NK-92 (cell line): ENCODE data around the gene ARHGAP44.
"Not testable (repeated sequence)": the region's sequence is repeated elsewhere in the genome, so short reads cannot be mapped to it uniquely, and the experiment has no call there.

Experiments used
- DNase-seq: peaks from one replicate; lab custom pipeline; 2025; ENCODE audit not compliant: unreplicated experiment; lab: John Stamatoyannopoulos, UW

Gene ARHGAP44

DNA sequence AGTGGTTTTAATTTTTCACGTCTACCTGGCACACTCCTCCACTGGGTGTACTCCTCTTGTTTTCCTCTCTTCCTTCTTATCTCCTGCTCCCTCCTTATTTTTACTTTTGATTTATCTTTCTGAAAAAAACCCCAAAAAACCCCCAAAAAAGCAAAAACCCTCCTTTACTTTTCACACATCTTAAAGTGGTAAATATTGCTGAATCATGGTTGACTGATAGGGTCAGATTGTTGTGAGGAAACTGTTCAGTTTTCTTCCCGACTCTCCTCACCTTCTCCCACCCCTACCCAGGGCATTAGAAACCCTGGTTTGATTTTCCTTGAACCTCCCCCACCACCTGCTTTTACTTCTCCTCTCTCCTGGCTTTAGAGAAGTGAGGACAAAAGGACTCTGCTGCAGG is 25.4 kb downstream of the ARHGAP44 start:
- DNase-seq, result no peak

DNA sequence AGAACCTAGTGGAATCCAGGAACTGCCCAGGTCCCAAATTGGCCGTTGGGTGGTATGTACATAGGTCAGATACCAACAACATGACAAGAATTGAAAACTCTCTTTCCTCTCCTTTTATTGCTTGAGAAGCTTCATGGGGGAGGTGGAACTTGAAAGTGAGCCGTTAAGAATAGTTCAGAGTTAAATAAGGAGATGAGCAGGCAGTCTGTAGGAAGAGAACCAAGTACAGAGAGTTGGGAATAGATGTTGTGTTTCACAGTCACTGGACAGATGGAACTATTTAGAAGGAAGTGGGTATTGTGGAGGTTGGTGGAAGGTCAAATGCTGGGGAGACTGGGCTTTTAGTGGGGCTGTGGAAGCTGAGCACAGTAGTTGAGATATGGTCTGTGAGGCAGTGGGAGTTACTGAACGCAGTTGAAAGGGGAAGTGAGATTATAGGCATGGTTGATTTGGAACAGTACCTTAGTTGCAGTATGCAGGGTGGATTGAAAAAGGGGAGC is 26.4 kb downstream of the ARHGAP44 start:
- DNase-seq, result no peak

DNA sequence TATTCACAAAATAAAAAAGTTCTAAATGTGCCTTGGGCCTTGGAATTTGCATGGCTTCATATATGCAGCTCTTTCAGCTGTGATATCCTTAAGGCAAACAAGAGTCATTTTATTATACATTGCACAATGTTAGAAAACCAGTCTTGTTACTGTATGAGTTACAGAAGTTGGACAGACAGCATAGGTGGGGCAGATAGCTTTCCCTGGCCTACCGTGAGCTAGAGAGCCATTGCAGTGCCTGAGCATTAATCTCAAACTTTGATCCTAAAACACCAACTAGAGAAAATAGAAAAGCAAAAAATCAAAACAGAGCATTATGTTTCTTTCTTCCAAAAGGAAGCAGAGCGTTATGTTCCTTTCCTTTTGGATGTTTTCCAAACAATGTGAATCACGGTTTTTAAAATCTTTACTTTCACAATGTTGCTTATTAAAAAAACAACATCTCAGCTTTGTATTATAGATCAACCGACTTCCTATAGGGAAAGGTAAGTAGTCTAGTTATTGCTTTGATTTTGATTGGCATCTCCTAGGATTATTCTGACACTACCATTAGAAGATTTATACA is 32.2 kb downstream of the ARHGAP44 start:
- DNase-seq, result no peak

DNA sequence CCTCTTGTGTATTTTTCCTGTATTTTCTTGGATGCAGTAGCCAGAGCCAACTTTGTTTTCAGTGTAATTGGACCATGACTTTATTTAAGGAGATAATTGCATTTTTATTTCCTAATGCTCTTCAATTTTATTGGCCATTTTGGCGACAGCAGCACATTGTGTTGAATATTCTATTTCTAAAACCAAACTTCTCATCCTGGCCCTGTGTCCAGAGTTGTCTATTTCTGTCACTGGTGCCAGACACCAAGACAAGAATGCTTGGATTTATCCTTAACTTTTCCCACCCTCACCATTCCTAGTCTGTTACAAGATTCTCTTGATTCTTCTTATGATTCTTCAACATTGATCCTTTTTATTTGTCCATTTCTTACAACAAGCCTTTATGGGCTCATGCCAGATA is 37.1 kb downstream of the ARHGAP44 start:
- no peak for DNase-seq

DNA sequence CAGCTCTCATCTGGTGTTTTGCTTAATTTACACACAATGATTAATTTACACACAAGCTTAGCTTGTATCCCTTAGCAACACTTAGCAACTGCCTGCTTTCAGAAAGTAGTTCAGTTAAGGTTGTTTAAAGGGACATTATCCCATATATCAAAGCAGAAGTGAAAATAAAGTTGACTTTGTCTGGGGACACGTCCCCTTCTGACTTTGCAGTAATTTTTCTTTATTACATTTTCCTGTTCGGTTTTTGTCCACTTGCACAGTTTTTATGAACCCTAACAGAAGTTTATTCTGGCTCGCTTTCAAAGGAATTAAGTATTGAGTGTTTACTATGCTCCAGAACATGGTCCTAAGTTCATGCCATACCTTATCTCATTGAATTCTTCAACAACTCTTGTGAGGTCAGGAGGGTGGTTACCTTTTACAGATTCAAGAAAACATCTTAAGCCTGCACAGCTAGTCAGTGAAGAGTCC is 41.5 kb downstream of the ARHGAP44 start:
- DNase-seq, result no peak

DNA sequence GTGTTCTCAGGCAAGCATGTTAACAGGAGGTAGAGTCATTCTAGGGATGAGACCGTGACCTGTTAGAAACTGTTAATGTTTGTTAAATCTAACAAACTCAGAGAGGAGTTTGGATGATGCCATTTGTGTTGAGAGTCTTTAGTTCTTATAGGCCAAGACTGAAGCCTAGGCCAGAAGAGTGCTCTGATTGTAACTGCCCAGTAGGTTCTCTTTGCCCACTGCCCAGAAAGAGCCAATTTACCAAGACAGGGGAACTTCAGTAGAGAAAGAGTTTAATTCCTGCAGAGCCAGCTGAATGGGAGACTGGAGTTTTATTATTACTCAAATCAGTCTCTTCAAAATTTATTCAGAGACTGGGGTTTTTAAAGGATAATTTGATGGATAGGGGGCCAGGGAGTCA is 42.5 kb downstream of the ARHGAP44 start:
- DNase-seq, result no peak

DNA sequence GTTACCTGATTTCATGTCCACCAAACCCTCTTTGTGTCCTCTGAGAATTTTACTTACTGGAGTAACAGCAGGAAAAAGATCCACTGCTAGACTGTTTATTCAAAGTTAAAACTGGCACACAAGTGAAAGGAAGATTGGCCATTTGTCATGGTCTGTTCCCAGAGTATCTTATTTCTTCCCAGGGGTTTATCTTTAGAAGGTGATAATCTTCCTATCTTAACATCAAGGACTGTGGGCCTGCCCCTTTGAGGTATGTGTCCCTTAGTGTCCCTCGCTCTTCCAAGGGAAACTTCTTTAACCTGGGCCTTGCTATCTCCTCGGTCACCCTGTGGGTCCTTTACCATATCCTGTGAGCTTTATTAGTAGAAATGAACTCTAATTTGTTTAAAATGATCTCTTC is 49.7 kb downstream of the ARHGAP44 start:
- no peak for DNase-seq

DNA sequence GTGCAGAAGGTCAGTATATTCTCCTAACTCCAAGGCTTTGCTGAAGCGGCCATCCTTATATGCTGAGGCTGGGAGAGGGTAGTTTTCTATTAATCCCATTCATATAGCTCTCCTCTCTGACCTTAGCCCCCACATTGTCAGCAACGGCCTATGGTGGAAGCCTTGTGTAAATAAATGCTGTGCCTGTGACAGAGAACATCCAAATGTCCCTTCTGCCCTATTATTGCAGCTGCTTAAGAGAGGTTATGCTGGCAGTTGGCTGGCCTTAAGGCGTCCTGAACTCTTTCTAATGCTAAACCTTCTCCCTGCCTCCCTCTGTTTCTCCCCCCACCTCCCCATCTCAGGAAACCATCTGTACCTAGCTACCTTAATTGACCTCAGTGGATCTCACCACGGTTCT is 53.6 kb downstream of the ARHGAP44 start:
- no peak for DNase-seq

DNA sequence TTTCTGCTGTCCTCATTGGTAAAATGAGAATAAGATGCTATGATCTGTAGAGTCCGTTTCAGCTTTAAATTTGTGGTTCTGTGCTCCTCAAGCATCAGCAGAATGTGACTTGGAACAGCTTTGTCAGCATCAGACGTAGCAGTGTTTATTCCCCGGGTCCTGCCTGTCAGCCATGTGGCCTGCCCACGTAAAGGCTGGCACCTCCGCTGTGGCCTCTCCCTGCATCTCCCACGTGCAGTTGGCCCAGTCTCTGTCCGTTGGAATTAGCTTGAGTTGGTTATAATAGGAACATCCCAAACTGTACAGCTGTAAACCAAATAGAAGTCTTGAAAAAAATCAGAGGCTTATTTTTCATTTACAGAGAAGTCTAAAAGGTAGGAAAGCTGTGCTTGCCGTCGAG is 61.7 kb downstream of the ARHGAP44 start:
- no peak for DNase-seq

DNA sequence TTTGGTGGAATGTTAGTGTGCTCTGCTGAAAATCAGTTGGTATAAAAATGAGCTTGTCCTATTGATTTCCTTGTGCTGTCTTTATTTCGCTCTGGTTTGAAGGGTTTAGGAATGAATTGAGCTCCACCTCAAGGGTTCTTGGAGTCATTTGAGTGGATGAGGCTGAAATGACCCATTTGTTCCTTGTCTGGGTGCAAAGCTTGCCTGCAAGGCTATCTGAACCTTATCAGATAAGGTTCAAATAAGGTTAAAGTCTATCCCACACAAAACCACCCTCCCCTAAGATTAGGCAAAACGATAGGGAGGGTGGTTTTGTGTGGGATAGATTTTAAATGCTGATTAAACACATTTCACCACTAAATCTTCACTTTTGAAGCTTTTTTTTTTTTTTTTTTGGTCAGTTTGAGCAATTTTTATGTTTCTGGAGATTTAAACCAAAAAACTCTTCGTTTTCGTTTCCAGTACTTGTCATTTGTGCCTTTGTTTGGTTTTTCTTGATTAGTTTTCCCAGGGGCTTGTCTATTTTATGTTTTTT is 62.7 kb downstream of the ARHGAP44 start:
- DNase-seq, result no peak

DNA sequence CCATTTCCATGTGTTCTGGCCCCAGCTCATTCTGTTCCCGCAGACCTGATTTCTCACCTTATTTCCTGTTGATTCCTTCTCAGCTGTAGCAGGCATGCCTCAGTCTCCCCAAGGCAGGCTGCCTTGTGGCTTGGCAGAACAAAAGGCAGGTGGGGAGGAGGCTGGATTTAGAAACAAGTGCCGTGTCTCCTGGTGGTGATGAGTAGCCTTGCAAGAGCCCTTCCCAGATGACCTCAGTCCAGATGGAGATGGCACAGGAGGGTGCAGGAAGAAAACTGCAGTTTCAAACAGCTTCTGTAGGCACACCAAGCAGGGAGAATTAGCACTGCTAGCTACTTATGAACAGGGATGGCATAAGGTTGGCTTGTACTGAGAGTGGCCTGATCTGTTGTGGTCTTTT is 64.6 kb downstream of the ARHGAP44 start:
- DNase-seq, result no peak

DNA sequence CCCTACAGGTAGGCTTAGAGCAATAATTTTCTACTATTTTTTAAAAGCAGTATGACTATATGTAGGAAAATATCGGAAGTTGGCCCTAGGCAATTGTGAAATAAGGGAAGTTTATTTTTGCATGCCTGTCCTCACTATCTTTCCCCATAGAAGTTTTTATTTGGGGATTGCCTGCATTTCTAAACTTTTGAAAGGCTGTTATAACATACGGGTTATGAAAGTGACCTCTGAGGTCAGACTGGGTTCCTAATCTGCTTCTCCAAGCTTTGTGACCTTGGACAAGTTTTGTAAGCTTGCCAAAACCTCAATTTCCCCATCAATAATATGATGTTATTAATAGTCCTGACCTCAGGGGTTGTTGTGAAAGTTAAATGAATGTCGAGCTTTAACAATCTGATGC is 67.1 kb downstream of the ARHGAP44 start:
- DNase-seq, result no peak

DNA sequence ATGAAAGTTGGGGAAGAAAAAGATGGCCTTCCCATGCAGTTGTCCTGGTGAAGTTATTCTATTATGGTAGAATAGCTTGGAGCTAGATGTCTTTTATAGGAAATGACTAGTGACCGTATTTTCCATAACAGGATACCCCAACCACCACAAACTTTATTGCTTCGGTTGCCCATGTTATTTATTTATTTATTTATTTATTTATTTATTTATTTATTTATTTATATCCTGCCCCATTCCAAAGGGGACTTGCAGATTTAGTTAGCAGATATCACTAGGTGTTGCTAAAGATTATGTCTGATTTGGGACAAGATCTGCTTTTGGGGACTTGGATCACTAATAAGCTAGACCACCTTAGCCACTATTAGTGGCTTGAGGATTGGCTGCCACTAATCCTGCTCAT is 68.3 kb downstream of the ARHGAP44 start:
- DNase-seq, result no peak

DNA sequence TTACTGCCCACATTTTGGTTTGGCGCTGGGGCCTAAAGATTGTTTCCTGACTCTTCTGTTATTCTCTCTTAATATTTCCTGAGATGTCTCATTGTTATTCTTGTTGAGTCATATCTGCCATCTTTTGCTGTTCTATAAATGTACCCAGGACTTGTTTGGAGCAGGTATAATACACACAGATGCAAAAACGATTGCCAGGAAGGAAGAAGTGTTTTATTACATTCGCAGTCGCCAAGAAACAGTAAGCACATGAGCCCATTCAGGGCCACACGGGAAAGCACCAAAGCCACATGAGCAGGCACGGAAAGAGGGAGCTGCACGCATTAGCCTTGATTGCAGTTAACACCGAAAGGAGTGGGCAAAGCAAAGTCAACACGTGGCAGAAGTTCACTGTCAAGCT is 70.2 kb downstream of the ARHGAP44 start:
- no peak for DNase-seq

DNA sequence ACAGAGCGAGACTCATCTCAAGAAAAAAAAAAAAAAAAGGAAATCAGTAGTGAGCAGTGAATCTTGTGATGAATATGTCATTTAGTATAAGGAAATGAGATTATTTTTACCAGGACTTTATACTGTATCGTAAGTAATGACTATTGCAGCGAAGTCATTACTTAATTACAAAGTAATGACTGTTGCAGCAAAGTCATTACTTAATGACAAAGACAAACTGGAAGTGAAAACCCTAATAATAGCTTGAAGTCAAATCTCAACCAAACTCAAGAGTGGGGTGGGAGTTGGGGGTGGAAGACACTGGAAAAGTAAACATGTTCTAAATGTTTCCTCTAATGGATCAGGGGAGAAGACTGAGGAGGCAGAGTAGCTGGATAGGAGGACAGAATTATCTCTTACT is 76.5 kb downstream of the ARHGAP44 start:
- no peak for DNase-seq

DNA sequence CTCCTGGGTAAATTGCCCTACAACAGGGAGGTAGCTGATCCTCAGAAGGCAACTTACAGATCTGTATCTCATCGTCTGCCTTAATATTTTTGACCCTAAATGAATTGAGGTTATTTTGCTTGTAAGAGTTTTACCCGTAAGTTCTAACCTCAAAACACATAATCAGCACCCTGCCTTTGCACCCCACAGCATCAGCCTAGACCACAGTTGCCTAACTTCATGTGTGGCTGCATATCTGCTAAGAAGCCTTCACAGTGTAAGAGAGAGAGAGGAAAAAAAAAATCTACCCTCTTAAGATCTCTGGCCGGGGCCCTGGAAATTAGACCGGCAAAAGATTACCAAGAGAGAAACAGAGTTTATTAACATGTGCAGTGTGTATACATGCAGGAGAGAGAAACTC is 76.9 kb downstream of the ARHGAP44 start:
- no peak for DNase-seq

DNA sequence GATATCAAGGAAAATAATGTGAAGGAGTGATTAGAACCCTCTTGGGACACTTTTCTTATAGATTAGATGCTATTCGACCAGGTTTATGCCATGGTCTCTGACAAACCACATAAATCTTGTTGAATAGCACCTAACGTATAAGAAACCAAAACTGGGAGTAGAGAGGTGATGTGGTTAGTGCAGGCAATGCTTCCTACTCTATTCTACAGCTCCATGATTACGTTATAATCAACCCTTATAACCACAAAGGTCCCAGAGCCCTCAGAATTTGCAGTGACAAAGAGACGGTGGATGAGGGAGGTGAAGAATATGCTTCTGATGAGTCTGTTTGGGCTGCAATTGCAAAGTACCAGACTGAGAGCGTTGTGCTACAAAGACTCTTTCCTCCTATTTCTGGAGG is 78.4 kb downstream of the ARHGAP44 start:
- DNase-seq, result no peak

DNA sequence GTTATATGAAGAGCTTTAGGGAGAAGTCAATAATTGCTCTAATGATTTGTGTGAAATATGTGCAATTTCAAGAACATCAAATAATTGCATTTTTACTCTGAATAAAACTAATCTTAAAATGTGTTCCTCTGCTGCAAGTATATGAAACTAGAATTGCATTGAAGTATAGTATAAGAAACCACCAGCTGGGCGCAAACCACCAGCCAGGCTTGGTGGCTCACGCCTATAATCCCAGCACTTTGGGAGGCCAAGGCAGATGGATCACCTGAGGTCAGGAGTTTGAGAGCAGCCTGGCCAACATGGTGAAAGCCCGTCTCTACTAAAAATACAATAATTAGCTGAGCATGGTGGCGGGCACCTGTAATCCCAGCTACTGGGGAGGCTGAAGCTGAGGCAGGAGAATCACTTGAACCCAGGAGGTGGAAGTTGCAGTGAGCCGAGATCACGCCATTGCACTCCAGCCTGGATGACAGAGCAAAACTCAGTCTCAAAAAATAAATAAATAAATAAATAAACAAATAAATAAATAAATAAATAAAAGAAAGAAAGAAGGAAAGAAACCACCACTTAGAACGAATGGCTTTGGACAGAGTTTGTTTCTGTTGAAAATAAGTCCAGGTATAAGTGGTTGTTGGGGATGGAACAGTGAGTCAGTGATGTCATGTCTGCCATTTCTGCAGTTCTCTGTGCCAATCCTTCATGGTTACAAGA is 84.3 kb downstream of the ARHGAP44 start:
- DNase-seq, result not testable (repeated sequence)

DNA sequence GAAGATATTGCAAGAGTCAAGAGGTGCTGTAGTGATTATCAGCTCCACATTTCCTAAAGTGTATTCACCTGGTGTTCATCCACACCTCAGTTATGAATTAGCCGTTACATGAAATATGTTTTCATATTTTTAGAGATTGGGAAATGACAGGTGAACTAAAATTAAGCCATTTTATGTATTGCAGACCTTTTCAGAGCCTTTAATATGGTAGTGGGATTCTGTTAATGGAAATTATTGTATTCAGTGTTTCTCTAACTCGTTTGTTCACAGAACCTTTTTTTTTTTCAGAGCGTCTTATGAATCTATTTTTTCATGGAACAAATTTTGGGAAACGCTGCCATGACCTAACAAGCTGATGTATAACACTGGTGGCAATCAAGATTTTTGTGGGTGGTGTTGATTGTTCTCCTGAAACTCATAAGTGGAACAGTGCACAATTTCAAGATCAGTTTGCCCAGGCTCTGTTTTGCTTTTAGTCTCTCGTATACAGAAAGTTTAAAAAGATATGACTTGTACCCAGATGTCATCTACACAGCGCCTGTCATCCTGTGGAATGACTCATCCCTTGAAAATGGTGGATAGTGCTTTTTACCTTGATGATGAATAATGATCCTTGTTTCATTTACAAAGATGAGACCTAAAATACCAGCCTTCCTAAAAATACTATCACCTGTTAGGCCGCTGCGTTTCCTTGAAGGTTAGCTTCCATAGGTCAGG is 88.8 kb downstream of the ARHGAP44 start:
- no peak for DNase-seq

DNA sequence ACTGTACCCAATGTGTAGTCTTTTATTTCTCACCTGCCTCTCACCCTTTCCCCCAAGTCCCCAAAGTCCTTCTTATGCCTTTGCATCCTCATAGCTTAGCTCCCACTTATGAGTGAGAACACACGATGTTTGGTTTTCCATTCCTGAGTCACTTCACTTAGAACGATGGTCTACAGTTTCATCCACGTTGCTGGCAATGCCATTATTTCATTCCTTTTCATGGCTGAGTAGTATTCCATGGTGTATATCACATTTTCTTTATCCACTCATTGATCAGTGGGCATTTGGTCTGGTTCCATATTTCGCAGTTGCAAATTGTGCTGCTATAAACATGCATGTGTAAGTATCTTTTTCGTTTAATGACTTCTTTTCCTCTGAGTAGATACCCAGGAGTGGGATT is 89.8 kb downstream of the ARHGAP44 start:
- not testable (repeated sequence) for DNase-seq

DNA sequence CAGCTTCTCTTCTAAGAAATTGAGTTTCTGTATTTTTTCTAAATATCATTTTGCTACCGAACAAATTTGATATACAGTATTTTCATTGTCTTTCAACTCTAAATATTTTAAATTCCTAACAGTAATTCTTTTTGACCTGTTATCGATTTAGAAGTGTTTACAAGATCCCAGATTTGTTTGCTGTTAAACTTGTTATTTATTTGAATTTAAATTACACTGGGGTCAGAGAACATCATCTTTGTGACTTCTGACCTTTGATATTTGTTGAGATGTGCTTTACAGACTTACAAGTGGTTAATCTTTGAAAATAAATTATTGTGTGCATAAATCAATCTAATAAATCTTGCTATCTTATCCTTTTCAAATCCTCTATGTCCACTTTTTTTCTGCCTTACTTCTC is 94.2 kb downstream of the ARHGAP44 start:
- no peak for DNase-seq

DNA sequence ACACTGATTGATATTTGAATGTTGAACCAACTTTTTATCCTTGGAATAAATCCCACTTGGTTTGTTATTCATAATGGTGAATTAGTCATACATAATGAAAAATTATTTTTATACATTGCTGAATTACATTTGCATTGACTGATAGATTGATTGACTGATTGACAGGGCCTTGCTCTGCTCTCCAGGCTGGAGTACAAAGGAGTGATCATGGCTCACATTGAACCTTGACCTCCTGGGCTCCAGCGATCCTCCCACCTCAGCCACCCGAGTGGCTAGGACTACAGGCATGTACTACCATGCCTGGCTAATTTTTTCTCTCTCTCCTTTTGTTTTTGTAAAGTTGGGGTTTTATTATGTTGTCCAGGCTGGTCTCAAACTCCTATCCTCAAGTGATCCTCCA is 97.8 kb downstream of the ARHGAP44 start:
- no peak for DNase-seq
